ELR (cell line): ENCODE measurements around the gene FBXO2.
"Not testable (repeated sequence)": the region's sequence is repeated elsewhere in the genome, so short reads cannot be mapped to it uniquely, and the experiment has no call there.

Source experiments
- DNase-seq: peaks from one replicate; pipeline ENCODE4 v3.0.0-alpha.2; 2015; ENCODE audit warnings: low read depth

The FBXO2 gene

DNA sequence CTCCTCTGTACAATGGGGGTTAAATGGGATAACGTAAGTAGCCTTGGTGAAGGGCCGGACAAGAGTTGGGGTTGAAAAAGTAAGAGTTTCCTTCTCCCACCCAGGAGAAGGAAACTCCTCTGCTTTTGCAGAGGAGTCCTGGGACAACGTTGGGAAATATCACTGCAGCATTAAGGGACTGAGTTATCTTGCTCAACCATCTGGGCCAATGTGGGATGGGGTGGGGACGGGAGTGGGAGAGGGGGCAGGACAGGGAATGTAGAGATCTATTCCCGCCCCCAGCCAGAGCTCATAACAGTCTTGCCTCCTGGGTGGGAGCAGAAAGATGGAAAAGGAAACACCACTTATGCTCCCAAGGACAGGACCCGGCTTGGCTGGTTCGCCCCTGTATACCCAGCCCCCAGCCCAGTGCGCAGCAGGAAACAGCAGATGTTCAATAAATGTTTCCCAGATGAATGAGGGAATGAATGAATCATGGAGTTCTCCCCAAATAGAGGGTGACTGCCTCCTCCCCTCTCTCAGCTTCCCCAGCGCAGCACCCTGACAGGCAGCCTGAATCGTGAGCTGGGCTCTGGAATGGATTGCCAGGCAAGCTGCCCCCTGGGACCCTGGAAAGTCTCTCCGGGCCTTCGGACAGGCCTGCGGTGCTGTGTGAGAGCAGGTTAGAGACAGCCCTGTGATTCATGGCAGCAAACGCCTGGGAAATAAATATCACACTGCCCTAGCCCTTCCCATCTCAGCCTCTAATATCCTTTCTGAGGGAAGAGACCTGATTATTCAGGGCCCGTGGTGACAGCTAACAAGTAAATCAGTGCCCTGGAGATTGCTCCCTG is 24.8 kb downstream of the FBXO2 start:
- no peak for DNase-seq

DNA sequence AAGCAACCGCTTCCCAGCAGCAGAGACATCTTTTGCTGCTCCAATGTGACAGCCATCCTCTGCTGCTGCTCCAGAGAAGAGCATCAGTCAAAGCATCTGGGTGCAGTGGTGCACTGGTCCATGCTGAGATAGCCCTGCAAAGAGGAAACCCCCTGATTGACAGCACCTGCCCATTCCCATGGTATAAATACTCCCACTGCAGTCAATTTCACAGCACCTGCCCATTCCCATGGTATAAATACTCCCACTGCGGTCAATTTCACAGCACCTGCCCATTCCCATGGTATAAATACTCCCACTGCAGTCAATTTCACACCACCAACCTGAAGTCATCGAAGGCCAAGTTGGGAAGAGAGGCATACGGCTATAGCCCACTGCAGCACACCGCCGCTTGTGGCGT is 25.5 kb downstream of the FBXO2 start:
- DNase-seq, result no peak

DNA sequence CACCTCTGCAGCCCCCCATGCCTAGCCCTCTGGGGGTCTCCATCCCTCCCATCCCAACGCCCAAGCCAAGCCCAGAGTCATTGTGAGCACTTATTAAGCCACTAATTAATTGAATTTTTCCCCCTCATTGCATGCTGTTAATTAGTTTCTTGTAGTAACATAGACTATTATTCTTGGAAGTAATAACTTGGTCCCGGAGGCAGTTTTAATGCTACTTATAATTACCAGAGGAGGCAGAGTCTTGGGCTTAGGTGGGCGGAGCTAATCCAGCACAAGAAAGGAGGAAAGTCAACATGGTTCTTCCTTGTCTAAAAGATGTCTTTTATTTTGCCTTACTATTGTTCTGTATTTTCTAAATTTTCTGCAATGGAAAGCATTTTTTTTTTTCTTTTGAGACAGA is 27.7 kb downstream of the FBXO2 start:
- no peak for DNase-seq

DNA sequence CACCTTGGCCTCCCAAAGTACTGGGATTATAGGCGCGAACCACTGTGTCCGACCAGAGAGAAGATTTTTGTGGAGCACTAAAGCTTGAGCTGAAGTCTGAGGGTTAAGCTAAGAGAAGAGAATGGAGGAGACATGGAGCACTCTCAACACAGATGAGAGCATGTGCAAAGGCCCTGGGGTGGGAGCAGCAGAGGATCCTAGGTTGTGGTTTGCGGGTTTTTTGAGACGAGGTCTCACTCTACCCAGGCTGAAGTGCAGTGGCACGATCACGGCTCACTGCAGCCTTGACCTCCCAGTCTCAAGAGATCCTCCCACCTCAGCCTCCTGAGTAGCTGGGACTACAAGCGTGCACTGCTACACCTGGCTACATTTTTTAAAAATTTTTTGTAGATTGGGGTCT is 30.5 kb downstream of the FBXO2 start:
- DNase-seq, result no peak

DNA sequence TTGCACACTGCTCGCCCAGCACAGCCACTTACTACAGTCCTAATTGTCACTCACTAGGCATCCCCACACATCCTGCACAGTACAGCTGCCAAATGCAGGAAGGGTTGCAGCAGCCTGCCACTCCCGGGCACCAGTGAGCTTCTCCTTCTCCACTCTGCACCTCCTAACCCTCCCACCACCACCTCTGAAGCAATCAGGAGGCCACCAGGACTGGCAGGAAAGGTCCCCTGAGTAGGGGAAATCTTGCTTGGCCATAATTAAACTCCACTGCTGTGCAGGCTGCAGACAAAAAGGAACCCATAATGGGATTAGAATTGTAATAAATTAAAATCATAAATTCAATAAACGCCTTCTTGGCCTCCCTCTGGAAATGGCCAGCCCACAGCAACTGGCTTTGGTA is 31.8 kb downstream of the FBXO2 start:
- no peak for DNase-seq

DNA sequence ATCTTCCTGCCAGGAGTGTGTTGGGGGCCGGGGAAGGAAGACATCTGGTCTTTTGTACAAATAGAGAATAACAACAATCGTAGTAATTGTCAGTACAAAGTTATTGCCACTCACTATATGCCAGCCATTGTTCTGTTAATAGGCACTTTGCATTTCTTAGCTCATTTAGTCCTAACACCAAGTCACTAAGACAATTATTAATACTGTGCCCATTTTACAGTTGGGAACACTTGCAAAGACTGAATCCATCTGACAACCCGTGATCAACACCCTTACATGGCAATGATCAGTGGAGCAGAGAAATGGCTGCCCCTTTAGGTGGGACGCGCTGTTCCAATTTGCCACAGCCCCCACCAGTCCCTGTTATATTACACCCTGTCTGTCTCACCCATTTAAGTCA is 33.3 kb downstream of the FBXO2 start:
- DNase-seq, result no peak

DNA sequence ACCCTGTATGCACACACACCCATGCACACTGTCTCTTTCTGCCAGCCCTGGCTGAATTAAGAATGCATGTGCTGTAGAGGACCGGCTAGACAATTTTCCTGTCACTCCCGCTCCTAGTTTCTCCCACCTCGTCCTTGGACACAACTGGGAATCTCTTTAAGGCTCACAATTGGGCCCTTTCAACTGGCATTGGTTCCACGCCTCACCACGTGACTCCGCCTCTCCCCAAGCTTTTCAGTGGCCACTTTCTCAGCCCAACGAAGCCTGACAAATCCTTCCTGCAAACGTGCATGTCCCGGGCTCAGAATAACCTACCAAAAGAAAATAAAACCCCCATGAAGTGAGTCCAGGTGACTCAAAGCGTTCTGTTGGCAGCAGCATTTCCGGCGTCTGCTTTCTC is 33.8 kb downstream of the FBXO2 start:
- DNase-seq, result no peak

DNA sequence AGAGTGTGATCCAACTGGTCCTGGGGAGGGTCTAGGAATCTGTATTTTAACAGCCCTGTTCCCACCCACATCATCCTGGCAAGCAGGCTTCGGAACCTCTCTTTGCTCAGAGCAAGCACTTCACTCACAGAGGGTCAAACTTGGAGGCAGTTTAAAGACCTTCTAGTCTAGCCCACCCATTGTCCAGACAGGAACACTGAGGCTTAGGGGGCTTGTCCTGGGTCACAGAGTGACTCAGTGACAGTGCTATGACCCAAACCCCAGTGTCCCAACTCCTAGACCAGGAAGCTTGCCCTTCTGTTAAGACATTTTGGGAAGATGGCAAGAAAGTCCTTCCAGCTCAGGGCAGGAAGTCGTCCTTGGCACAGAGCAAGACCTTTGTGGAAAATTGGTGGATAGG is 36.5 kb downstream of the FBXO2 start:
- no peak for DNase-seq

DNA sequence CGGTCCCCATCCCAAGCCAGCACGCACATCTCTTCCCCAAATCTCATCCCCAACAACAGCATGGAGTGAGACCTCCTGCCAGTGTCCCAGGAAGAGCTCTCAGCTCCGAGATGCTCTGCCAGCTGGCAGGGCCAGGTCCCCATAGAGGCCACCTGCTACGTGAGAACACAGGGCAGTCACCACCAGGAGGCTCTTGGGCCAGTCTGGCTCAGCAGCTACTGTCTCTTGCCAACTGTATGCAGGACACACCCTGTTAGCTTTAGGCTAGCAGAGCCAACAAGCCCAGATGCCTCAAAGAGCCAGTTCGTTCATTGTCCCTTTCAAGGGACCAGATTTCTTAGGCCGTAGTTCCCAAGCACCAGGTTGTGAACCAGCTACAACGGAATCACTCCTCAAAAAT is 36.9 kb downstream of the FBXO2 start:
- no peak for DNase-seq

DNA sequence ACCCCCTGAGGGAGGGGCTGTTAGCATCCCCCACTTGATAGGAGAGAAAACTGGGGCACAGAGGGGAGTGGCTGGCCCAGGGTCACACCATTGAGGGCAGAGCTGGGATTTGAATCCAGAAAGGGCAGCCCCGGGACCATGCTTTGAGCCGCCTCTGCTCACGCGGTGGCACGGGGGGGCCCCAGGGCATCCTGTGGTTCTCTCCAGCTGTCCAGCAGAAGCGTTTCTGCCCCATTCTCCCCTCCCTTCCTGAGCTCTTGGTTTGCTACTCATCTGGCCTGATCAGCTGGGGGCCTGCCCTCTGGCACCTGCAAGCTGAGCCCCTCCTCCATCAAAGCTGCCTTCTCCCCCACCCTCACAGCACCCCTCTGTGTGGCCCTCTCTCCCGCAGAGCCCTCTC is 37.5 kb downstream of the FBXO2 start:
- no peak for DNase-seq

DNA sequence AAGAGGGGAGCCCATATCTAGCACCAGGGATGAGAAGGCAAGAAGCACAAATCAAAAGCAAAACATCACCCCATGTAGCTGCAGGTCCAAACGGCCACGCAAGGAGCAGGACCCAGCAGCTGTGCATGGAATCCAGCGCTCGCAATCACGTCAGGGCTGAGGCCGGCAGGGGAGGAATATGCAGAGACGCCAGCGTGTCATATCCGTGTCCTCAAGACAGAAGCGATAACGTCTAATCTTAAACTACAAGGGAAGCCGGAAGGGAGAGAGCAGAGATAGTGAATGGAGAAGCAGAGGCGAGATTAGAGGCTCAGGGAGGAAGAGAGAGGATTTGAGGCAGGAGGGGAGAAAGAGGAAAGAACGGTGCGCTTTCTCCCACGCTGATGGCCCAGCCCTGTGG is 39.1 kb downstream of the FBXO2 start:
- DNase-seq, result no peak

DNA sequence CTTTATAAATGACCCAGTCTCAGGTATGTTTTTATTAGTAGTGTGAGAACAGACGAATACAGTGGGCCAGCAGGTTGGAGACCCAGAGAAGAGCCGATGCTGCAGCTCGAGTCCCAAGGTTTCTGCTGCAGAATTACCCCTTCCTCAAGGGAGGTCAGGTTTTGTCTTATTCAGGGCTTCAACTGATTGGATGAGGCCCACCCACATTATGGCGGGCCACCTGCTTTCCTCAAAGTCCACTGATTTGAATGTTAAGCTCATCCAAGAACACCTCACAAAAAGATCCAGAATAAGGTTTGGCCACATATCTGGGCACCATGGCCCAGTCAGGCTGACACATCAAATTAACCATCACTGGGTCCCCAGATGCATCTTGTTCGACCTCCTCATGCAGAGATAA is 40.9 kb downstream of the FBXO2 start:
- DNase-seq, result no peak

DNA sequence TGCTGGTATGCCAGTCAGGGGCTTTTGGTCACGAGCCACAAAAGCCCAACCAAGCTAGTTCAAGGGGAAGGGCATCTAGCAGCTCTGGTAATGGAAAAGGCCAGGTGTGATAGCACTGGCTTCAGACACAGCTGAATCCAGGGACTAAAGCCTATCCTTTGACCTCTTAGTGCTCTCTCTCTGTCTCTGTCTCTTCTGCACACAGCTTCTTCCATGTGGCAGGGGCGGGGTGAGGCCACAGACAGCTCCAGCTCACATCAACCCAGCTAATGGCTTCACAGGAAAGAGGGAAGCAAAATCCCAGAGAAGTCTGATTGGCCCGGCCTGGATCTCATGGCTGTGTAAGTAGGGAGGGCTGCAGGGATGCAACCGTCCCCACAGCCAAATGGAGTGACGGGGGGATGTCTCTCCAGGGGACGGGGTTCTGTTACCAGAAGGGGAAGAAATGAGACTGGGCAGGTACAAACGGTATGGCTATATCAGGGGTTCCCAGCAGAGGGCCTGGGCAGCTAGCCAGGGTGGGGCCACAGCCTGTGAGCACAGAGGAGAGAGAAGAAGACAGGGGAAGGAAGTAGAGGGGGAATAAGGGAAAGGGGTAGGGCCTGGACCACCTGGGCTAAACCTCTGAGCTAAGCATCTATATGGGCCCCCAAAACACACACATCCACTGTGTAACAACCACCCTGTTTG is 42.4 kb downstream of the FBXO2 start:
- no peak for DNase-seq

DNA sequence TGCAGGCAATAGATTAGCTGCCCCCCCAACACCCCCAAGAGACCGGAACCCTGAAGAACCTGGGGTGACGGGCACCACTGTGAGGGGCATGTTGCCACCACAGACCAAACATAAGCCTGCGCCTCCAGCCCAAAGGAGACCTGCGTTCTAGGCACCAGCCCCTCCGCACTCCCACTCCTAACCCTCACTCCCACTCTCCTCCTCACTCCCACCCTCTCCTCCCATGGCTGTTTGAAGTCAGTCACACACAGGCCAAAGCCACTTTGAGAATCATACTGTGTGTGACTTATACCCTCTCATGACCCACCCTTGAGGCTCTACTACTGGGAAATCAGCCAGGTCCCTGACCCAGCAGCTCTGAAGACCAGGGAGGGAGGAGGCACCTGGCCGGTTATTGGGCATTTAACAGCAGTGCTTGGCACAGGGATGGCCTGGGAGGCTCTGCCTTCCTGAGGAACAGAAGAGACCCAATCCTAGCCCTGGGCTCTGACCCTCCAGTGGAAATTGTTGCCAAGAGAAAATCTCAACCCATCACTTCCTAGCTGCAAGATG is 43.5 kb downstream of the FBXO2 start:
- DNase-seq, result no peak

DNA sequence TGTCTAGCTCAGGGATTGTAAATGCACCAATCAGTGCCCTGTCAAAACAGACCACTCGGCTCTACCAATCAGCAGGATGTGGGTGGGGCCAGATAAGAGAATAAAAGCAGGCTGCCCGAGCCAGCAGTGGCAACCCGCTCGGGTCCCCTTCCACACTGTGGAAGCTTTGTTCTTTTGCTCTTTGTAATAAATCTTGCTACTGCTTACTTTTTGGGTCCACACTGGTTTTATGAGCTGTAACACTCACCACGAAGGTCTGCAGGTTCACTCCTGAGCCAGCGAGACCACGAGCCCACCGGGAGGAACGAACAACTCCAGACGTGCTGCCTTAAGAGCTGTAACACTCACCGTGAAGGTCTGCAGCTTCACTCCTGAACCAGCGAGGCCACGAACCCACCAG is 44.9 kb downstream of the FBXO2 start:
- DNase-seq, result not testable (repeated sequence)

DNA sequence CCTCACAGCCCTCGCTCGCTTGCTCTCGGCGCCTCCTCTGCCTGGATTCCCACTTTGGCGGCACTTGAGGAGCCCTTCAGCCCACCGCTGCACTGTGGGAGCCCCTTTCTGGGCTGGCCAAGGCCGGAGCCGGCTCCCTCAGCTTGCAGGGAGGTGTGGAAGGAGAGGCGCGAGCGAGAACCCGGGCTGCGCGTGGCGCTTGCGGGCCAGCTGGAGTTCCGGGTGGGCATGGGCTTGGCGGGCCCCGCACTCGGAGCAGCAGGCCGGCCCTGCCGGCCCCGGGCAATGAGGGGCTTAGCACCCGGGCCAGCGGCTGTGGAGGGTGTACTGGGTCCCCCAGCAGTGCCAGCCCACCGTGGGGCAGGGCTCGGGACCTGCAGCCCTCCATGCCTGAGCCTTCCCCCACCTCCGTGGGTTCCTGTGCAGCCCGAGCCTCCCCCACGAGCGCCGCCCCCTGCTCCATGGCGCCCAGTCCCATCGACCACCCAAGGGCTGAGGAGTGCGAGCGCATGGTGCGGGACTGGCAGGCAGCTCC is 45.6 kb downstream of the FBXO2 start:
- not testable (repeated sequence) for DNase-seq

DNA sequence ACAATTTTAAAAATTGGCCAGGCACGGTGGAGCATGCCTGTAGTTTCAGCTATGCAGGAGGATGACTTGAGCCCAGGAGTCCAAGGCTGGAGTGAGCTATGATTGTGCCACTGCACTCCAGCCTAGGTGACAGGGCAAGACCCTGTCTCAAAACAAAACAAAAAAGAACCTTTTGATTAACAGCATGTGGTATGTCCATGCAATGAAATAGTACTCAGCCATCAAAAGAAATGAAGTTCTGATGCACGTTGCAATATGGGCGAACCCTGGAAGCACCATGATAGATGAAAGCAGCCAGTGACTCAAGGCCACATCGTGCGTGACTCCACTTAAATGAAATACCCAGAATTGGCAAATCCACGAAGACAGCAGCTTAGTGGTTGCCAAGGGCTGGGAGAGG is 47.5 kb downstream of the FBXO2 start:
- no peak for DNase-seq

DNA sequence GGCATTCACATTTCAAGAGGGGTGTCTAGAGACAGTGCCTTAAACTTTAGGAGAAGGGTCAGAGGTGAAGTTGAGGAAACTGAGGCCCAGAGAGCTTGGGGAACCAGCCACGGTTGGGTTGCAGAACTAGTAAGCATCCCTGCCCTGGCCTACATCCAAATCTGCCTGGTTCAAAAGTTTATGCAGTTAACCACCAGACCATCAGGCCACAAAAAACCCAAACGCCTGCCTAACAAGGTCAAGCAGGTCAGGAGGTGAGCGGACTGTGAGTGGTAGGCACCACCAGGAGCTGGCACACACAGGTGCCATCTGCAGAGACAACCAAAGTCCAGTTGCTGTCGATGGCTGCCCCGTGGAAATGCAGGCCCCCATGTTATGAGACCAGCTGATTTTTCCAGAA is 51.2 kb downstream of the FBXO2 start:
- no peak for DNase-seq

DNA sequence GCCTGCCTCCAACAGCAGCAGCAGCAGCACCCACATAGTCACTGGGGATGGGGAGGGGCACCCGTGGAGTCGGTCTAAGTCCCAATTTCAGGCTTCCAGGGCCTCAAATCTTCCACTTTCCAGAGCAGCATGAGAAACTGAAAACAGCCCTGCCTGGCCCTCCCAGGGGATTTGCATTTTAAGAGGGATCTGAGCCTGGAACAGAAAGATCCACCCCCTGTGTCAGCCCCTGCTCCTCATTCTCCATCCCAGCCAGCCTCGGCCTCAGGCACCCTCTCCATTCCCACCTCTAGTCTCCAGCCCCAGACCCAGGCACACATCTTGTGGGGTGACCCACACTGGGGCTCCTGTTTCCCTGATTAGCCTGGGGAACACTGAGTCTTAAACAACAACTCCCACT is 51.8 kb downstream of the FBXO2 start:
- DNase-seq, result no peak

DNA sequence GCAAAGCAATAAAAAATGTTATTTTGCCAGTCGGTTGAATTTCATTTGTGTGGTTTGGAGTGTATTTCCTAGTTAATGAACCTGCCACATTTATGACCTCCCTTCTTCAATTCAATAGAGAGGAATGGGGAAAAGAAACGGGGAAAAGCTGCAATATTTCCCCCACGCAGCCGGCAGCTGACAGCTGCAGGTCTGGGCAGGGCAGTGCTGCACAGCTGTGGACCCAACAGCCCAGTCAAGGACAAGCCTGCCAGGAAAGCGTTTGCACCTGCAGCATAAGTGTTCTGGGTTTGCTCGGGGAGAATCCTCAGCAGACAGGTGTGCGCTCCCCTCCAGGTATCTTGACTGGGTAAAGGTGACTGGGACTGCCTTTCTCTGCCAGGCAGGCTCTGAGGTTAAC is 53.4 kb downstream of the FBXO2 start:
- DNase-seq, result no peak

DNA sequence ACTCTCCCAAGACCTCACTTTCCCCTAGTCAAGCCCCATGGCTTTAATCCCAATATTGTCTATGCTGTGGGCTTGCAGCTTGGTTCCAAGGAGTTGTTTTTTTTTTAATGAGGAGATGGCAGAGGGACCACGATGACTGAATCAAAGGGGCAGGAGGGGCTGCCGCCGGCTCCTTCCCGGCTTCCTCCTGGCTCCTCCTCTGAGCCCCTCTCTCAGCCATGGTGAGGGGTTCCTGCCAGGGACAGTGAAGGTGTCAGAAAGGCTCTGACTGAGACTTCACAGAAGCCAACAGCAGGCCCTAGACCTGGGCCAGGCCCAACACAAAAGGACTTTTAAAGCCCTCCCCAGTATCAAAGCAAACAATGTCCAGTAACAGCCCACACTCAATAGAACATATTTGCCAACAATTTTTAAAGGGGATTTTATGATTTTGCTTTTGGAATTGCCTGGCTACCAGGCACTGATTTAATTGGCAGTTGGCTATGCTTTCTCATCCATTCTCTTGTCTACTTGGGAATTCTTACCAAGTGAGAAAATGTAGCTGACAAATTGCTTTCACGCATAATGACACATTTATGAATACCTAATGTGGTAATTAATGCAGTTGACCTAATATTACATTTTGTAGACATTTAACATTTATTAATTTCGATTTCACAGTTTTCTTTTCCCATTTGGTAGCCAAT is 54.2 kb downstream of the FBXO2 start:
- no peak for DNase-seq

DNA sequence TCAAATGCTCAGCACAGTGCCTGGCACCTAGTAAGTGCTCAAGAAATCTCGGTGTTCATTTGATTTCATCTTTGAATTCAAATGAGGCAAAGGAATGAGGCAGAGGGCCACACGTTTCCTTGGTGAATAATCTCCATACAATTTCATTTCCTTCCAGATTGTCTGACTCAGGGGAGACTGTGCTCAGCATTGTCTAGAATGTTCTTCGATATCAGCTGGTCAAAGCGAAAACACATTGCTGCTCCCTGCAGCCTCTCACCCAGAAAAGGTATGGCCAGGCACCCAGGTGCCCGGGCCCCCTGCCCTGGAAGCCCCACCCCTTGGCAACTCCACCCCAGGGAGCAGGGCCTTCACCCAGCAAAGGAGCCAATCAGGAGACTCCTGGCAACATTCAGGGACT is 55.8 kb downstream of the FBXO2 start:
- DNase-seq, result peak; percentile 39
